Vagina (tissue), 2 donors: ENCODE measurements around the gene TMEM52. TPM values are rescaled to one million over a fixed set of nuclear protein-coding genes. Genes with fewer than 3 reads are reported as not detected.

ENCODE experiments used
- DNase-seq, 2 donors: peaks; one replicate each; pipeline ENCODE4 v3.0.0-alpha.2; 2017; ENCODE audit errors: extremely low spot score in 2 of 2
- H3K27ac ChIP-seq: fragments of 200-600 bp; sonication (generic); one replicate; pipeline ENCODE4 v1.5.1; 2019
- H3K27me3 ChIP-seq: fragments of 200-600 bp; sonication (generic); one replicate; pipeline ENCODE4 v1.5.1; 2019
- H3K36me3 ChIP-seq, 2 donors: fragments of 200-600 bp; sonication (generic); one replicate each; pipeline ENCODE4 v1.5.1; 2017 to 2019
- H3K4me1 ChIP-seq: fragments of 200-600 bp; sonication (generic); one replicate; pipeline ENCODE4 v1.5.1; 2019
- H3K4me3 ChIP-seq, 2 donors: fragments of 200-600 bp; sonication (generic); 1 replicate in 1 of 2; 2 replicates in 1 of 2; pipeline ENCODE4 v1.5.1; 2016 to 2019
- H3K9me3 ChIP-seq: fragments of 200-600 bp; sonication (generic); one replicate; pipeline ENCODE4 v1.5.1; 2019
- CTCF ChIP-seq, 3 experiments: fragments of 450-650 bp in 2 of 3; fragments of 200-600 bp in 1 of 3; sonication (generic) in 1 of 3; IDR thresholded peaks; one replicate each; pipeline ENCODE4 v1.5.1; 2017 to 2019; ENCODE audit warnings: antibody characterized with exemption in 3 of 3, mild to moderate bottlenecking in 2 of 3, moderate library complexity in 2 of 3
- POLR2A ChIP-seq, 2 donors: fragments of 450-650 bp; IDR thresholded peaks; one replicate each; pipeline ENCODE4 v1.6.1; 2017; ENCODE audit warnings: antibody characterized with exemption in 2 of 2, mild to moderate bottlenecking in 2 of 2, moderate library complexity in 2 of 2
- POLR2AphosphoS5 ChIP-seq, 2 donors: sonication (generic); formaldehyde crosslinking; IDR thresholded peaks; one replicate each; pipeline ENCODE4 v1.9.0; 2017; ENCODE audit warnings: antibody characterized with exemption in 2 of 2, mild to moderate bottlenecking in 2 of 2, low read depth in 1 of 2; ENCODE audit not compliant: insufficient read depth in 1 of 2
- intact Hi-C: fragments of 100-400 bp; cut with DNase I; formaldehyde crosslinking; loops from one replicate; pipeline ENCODE4 v1.15.1; 2023
- total RNA-seq: library from RNA; depleted of rRNA; stranded (reverse); fragments of >200 nt; gene quantifications from one replicate; pipeline ENCODE4 v1.2.3, GENCODE V29; 2016

The TMEM52 gene
- total RNA-seq, 1 donor from 2014 or later = 5.9 TPM

GRCh38 chr1:1927751-1928150 is 8.7 kb upstream of the TMEM52 start:
- H3K36me3 ChIP-seq = no peaks in the 10 kb centered on the region
- no peaks in the 10 kb centered on the region for H3K27me3 ChIP-seq
- H3K4me3 ChIP-seq = no peak overlapping the region
- intact Hi-C loops = no loop called here
- H3K4me1 ChIP-seq = no peaks in the 10 kb centered on the region
- no peak for TF ChIP-seq CTCF (IDR thresholded peaks at IDR 0.05)
- no peak overlapping the region for H3K27ac ChIP-seq
- H3K9me3 ChIP-seq = no peaks in the 10 kb centered on the region
- no peak for DNase-seq

GRCh38 chr1:1926886-1927660 is 8.0 kb upstream of the TMEM52 start:
- intact Hi-C loops = no loop called here

GRCh38 chr1:1926346-1926811 is 7.3 kb upstream of the TMEM52 start:
- no peaks in the 10 kb centered on the region for H3K4me1 ChIP-seq
- H3K27me3 ChIP-seq = no peaks in the 10 kb centered on the region
- H3K9me3 ChIP-seq = no peaks in the 10 kb centered on the region
- no peaks in the 10 kb centered on the region for H3K36me3 ChIP-seq
- no peak overlapping the region for H3K27ac ChIP-seq
- no peak for DNase-seq
- intact Hi-C loops = no loop called here
- no peak overlapping the region for H3K4me3 ChIP-seq
- no peak for TF ChIP-seq CTCF (IDR thresholded peaks at IDR 0.05)
- no peak for TF ChIP-seq POLR2A (IDR thresholded peaks at IDR 0.05)
- no peak for TF ChIP-seq POLR2AphosphoS5 (IDR thresholded peaks at IDR 0.05; ENCODE audit: insufficient read depth in 1 of 2, low read depth in 1 of 2)

More at GRCh38 chr1:1926886-1927660, 8.0 kb upstream of the TMEM52 start:
- Histone ChIP-seq H3K27ac (no peak overlapping the region), H3K27me3 (no peaks in the 10 kb centered on the region), H3K4me1 (no peaks in the 10 kb centered on the region), H3K9me3 (no peaks in the 10 kb centered on the region), H3K4me3 (no peak overlapping the region), H3K36me3 (no peaks in the 10 kb centered on the region)
- no peak for DNase-seq
- no peak for TF ChIP-seq POLR2AphosphoS5 (IDR thresholded peaks at IDR 0.05; ENCODE audit: insufficient read depth in 1 of 2, low read depth in 1 of 2)
- TF ChIP-seq POLR2A (IDR thresholded peaks at IDR 0.05) = no peak
- TF ChIP-seq CTCF (IDR thresholded peaks at IDR 0.05) = no peak

- H3K4me3 ChIP-seq = no peak overlapping the region
- intact Hi-C loops = no loop called here
- DNase-seq = no peak
- no peaks in the 10 kb centered on the region for H3K36me3 ChIP-seq
- H3K4me1 ChIP-seq = no peaks in the 10 kb centered on the region
- TF ChIP-seq POLR2AphosphoS5 (IDR thresholded peaks at IDR 0.05; ENCODE audit: insufficient read depth in 1 of 2, low read depth in 1 of 2) (no peak), POLR2A (IDR thresholded peaks at IDR 0.05) (no peak), CTCF (IDR thresholded peaks at IDR 0.05) (no peak)
- H3K27me3 ChIP-seq = no peaks in the 10 kb centered on the region
- H3K27ac ChIP-seq = no peak overlapping the region
- H3K9me3 ChIP-seq = no peaks in the 10 kb centered on the region
Observed at GRCh38 chr1:1925437-1926345, 6.6 kb upstream of the TMEM52 start.
